Activated gamma-delta T cell (primary cell): ENCODE data around the gene TTC7B.

Source experiments
- DNase-seq: peaks from one replicate; lab custom pipeline; 2025; lab: John Stamatoyannopoulos, UW

TTC7B gene

DNA sequence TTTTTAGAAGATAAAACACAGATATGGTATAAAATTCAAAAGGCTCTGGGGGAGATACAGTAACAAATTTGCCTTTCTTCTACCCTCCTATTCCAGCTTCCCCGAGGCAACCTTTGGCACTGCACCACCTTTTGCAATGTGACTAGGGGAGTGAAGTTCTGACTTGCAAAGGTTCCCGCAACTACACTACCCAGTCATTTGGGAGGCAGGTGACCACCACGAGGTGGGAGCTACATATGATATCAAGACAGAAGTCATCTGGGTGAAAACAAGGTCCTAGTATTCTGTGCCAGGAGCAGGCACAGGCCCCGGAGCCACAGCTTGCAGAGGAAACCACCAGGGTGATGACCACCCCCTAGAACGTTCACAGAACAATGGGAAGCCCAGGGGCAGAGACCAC lies 141.5 kb downstream of the TTC7B start:
- no peak for DNase-seq

DNA sequence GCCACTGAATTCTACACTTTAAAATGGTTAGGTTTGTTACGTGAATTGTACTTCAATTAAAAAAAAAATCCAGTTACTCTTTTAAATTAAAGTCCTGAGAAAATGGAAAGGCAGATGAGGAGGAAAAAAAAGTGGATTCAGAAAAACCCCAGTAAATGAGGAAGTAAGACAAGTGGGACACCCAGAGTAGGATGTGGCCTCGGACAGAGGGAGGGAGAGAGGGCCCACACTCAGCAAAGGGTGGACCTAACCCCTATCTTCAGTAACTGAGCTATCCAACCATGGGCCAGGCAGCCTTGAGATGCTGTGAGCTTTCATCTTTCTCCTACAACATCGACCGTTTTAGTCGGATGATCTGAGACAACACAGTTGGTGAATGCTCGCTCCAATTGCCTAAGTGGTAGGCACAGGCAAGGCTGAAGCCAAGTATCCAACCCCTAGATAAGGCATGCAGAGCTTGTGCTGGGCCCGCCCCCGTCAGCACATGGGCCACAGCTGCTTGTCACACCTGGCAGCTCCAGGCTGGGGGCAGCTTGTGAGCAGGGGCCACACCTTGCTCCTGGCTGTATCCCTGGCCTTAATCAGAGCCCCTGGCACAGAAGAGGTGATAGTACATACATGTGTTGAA lies 142.1 kb downstream of the TTC7B start:
- no peak for DNase-seq

DNA sequence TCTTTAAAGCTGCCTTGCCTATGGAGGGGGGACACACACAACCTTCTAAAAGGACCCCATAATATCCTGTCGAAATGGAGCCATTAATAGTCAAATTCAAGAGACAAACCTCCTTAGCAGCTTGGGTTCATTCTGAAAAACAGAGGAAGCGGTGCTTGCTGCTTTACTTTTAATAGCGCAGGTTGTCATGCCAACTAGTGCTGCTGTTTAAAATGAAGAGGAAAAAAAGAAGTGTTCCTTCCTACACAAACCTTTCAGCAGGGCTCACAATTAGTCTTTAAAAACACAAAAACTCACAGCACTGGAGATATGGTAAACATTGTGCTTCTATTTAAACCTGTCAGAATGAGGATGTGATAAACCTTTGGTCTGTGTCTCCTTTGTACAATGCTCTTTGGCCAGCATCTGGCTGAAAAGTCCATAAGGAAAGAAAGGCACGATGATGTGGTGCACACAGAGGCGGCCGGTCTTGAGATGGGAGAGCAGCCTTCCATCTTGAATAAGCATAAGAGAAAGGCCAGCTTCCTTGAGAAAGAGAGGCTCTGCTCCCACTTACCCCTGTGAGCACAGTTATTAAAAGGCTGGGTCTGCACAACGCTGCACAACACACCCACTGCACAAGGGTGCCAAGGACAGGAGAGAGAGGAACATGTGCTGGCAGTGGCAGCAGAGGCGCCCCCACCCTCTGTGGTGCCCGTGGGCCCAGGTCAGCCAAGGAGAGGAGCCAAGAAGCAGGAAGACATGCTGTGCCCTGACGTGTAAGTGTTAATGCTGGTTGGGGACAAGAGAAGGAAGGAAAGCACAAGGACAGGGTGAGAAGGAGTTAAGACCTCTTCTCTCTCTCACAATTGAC lies 144.6 kb downstream of the TTC7B start:
- no peak for DNase-seq

GRCh38 chr14:90669731-90670130 lies 146.5 kb downstream of the TTC7B start:
- no peak for DNase-seq

GRCh38 chr14:90666571-90666970 lies 149.7 kb downstream of the TTC7B start:
- DNase-seq = no peak

DNA sequence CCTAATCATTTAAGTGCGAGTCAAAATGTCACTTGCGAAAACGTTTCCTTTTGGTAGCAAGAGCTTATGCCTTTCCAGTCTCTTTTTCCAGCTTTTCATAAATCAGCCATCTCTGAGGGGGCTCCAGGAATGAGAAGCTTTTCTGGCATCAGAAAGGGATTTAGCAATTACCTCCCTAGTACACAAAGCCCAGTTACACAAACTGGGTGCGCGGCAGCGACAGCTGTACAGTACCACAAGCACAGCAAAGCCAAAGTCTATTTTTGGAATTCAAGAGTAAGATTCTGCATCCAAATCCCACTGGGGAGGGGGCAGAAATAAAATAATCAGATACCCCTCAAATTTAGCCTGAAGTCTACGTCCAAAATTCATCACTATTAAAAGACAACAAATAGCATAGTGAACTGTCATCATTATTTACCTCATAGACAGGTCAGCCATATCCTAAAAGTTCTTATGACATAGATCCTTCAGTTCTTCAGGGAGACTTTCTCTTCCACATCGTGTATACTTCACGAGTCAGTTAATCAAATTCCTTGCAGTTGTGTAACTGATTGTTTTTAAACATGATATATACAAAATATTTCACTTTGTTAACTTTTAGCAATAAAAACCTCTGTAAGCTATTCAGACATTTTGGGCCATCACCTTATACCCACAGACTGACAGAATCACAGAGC lies 150.8 kb downstream of the TTC7B start:
- DNase-seq = no peak

- DNase-seq = no peak
Observed at GRCh38 chr14:90664911-90665310, 151.3 kb downstream of the TTC7B start.

GRCh38 chr14:90663680-90664079 lies 152.6 kb downstream of the TTC7B start:
- DNase-seq = no peak

DNA sequence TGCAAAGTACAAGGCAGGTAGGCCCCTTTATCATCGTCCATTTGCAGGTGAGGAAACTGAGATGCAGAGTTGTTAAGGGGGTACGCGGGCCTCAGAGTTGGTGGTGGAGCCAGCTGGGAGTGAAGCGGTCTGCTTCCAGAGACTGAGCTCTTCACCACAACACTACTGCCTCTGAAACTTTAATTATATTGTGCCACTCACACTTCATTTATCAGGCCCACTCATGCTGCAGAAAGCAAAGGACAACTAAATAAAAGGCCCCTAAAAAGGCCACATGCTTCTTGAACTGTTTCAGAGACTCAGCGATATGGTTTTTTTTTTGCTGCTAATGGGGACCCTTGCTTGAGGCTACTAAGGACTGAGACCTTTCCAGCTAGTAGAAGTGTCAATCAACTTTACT lies 153.1 kb downstream of the TTC7B start:
- no peak for DNase-seq

DNA sequence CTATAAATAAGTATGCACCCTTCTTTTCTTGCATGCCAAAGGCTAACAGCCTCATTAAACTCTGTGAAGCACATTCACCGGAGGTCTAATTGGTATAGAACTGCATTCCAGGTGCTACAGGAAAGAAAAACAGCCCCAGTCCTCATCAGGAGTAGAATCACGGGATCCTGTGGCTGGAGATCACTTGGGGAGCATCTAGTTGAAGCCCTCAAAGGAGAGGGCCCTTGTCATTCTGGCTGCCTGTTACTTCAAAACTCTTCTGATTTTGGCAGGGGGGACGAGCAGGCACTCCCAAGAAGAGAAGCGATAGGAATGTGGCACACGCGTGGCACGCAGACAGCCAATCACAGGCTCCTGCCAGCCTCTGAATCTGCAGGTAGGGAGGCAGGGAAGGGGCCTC lies 154.4 kb downstream of the TTC7B start:
- DNase-seq = no peak

- no peak for DNase-seq
Observed at GRCh38 chr14:90660865-90661570, 155.2 kb downstream of the TTC7B start.

- no peak for DNase-seq
Observed at GRCh38 chr14:90659156-90659555, 157.1 kb downstream of the TTC7B start.

- DNase-seq = no peak
Observed at GRCh38 chr14:90658541-90658967, 157.7 kb downstream of the TTC7B start.

DNA sequence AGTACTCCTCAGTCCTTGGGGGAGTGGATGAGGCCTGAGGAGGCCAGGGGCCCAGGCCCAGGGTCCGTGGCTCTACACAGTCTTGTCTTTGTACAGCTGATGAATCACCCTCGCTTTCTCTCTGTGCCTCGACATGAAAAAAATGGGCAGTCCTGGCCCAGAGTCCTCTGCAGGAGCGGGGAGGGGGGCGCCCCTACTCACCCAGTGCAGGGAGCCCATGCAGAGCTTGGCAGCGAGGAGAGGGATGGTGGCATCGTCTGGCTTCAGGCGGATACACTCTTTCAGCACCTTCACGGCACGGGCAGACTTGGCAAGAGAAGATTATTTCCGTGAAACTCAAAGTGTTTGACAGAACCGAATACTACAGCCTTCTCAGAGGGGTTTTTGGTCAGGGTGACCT lies 159.3 kb downstream of the TTC7B start:
- DNase-seq = no peak

DNA sequence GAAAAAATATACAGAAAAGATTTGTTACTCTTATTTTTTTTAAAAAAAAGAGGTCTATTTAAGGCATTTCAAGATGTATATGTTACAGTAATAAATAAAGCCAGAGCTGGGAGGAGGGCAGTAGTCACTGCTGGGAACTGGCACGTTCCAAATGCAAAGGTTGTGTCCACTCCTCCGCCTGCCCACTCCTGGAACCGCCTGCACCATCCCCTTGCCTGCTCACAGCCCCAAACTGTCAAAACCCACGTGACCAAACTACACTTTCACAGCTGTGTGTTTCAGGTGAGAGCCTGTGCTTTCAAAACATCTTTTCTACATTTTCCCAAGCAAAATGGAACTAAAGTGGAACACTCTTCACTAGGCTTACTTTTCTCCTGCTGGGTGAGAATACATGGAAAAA lies 160.4 kb downstream of the TTC7B start:
- DNase-seq = no peak

- no peak for DNase-seq
Observed at GRCh38 chr14:90654831-90655276, 161.4 kb downstream of the TTC7B start.

DNA sequence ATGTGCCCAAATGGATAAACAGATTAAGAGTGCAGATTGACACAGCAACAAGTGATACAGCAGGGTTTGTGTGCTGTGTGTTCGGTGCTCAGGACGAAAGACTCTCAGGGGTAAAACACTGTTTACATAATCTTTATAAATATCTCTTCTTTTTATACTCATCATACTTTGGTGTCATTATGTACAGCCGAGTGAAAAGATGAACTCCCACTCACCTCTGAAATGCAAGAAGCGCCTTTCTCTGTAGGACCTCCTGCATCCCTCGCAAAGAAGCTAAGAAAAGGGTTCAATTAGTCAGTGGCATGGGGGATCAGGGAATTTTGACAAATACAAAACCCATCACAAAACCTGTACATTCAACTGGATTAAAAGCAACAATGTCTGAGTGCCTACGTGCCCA lies 163.6 kb downstream of the TTC7B start:
- DNase-seq = no peak

DNA sequence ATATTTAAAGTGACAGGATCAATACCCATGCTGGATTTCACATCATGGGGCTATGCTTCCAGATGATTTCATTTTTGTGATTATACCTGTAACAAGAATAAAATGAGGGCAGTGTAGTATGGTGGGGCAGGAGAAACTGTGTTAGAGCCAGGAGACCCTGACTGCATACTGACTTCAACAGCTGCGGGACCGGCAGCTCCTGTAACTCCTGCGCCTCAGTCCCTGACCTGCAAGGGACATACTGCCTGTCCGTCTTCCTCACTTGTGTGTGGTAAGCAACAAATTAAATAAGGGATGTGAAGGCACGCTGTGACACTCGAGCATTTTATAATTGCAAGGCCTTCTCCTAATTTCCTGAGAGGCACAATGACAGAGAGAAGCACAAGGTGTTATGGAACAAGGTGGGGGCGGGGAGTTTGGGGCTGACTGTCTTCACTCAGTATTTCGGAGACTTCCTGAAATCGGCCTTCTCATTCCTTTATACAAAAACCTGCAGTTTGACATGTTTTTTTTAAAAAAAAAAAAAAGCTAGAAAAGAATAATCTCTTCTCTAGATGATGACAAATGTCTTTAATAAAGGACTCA lies 164.2 kb downstream of the TTC7B start:
- DNase-seq = no peak

- no peak for DNase-seq
Observed at GRCh38 chr14:90651271-90651804, 164.9 kb downstream of the TTC7B start.

- DNase-seq = no peak
Observed at GRCh38 chr14:90649557-90650135, 166.6 kb downstream of the TTC7B start.

DNA sequence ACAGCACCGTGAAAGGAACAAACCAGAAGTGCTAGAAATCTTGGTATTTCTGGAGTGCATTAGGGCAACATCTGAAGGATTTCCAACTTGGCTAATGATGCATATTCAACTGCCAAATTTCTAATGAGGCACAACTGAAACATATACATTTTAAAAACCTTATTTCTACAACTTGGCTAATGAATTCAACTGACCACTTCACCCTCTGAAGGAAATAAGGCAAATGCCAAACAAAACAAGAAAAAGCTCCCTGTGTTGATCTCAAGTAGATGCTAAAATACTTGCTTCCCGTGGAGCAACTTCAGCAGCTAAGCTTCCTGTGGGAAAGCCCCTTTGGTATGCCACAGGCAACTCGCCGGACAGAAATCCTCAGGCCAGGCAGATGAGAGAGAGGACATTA lies 167.1 kb downstream of the TTC7B start:
- DNase-seq = no peak
